OCI-LY7 (cell line): ENCODE measurements around the gene SRPRB. TPM values are rescaled to one million over a fixed set of nuclear protein-coding genes. Genes with fewer than 3 reads are reported as not detected.

ENCODE experiments used
- BruUV-seq: library from RNA; stranded (reverse); fragments of 400-500 nt; replicated peaks from 2 replicates; lab custom pipeline; 2021; lab: Mats Ljungman, UMichigan
- CTCF ChIA-PET: fragments of 300-600 bp; sonication (Branson Sonifier 250); formaldehyde crosslinking; loops from one replicate; lab custom pipeline; 2022; ENCODE audit warnings: antibody characterized with exemption; ENCODE audit not compliant: unreplicated experiment; lab: Charles Lee
- POLR2A ChIA-PET: fragments of 300-600 bp; sonication (Branson Sonifier 250); formaldehyde crosslinking; loops from one replicate; lab custom pipeline; 2022; ENCODE audit warnings: antibody characterized with exemption; lab: Charles Lee
- DNase-seq: peaks from one replicate; pipeline ENCODE4 v3.0.0-alpha.2; 2015; ENCODE audit warnings: low spot score
- H2AFZ ChIP-seq: fragments of 200-600 bp; sonication (generic), shearing (Covaris generic); 2 replicates; pipeline ENCODE4 v1.6.1; 2014; ENCODE audit warnings: mild to moderate bottlenecking, antibody characterized with exemption, low read length, moderate library complexity
- H3K27ac ChIP-seq: fragments of 200-600 bp; sonication (generic); 2 replicates; pipeline ENCODE4 v1.5.1; 2014; ENCODE audit warnings: mixed run types, low read depth, mild to moderate bottlenecking, moderate library complexity, low read length, inconsistent platforms; ENCODE audit not compliant: poor library complexity, severe bottlenecking
- H3K36me3 ChIP-seq: fragments of 200-600 bp; sonication (generic); 2 replicates; pipeline ENCODE4 v1.6.1; 2014; ENCODE audit warnings: mild to moderate bottlenecking, antibody characterized with exemption, low read length, moderate library complexity, mixed read lengths; ENCODE audit not compliant: insufficient read depth
- H3K4me1 ChIP-seq: fragments of 200-600 bp; sonication (generic); 2 replicates; pipeline ENCODE4 v1.5.1; 2014; ENCODE audit warnings: mild to moderate bottlenecking, low read length; ENCODE audit not compliant: insufficient read depth, poor library complexity, severe bottlenecking
- H3K4me2 ChIP-seq: fragments of 200-600 bp; sonication (generic); 2 replicates; pipeline ENCODE4 v1.6.1; 2014; ENCODE audit warnings: mild to moderate bottlenecking, low read length
- H3K4me3 ChIP-seq: fragments of 200-600 bp; sonication (generic); 2 replicates; pipeline ENCODE4 v1.5.1; 2014; ENCODE audit warnings: mild to moderate bottlenecking, low read depth, low read length; ENCODE audit not compliant: poor library complexity, severe bottlenecking
- H3K79me2 ChIP-seq: fragments of 200-600 bp; sonication (generic); 2 replicates; pipeline ENCODE4 v1.6.1; 2016; ENCODE audit warnings: low read depth, mild to moderate bottlenecking, low read length, moderate library complexity, mixed read lengths; ENCODE audit not compliant: insufficient read depth
- H3K9me2 ChIP-seq: fragments of 200-600 bp; sonication (generic); 2 replicates; pipeline ENCODE4 v1.6.1; 2016; ENCODE audit warnings: mild to moderate bottlenecking, low read length, mixed read lengths; ENCODE audit not compliant: insufficient read depth
- H3K9me3 ChIP-seq: fragments of 200-600 bp; sonication (generic); 2 replicates; pipeline ENCODE4 v1.6.1; 2014; ENCODE audit warnings: mild to moderate bottlenecking, mixed run types, low read length, mixed read lengths
- H4K20me1 ChIP-seq: fragments of 200-600 bp; sonication (generic); 2 replicates; pipeline ENCODE4 v1.6.1; 2014; ENCODE audit warnings: mild to moderate bottlenecking, antibody characterized with exemption, low read length, moderate library complexity, mixed read lengths; ENCODE audit not compliant: insufficient read depth
- EZH2phosphoT487 ChIP-seq: fragments of 200-600 bp; sonication (generic); IDR thresholded peaks from 2 replicates; pipeline ENCODE4 v1.6.1; 2018; ENCODE audit warnings: low read depth, borderline replicate concordance, mild to moderate bottlenecking, mixed run types, antibody characterized with exemption, low read length, moderate library complexity, mixed read lengths
- intact Hi-C: fragments of 100-400 bp; cut with micrococcal nuclease; formaldehyde crosslinking; loops from one replicate; pipeline ENCODE4 v1.10.0; 2022; ENCODE audit not compliant: unreplicated experiment
- total RNA-seq, 2 experiments: library from RNA; depleted of rRNA in 1 of 2; stranded (reverse); fragments of >200 nt in 1 of 2; shearing (Covaris generic) in 1 of 2; gene quantifications; 2 replicates each; pipeline ENCODE4 v1.2.3, GENCODE V29; 2014 to 2022
- TF ChIP-seq, protein P1 (sequence below): fragments of 200-600 bp; sonication (generic); conservative IDR thresholded peaks from 2 replicates; pipeline ENCODE4 v1.5.1; 2014; ENCODE audit warnings: mild to moderate bottlenecking, antibody characterized with exemption, low read length, moderate library complexity, mixed read lengths

Gene SRPRB
- total RNA-seq, 2 experiments from 2014 or later = 39.4 to 54.1 TPM

DNA sequence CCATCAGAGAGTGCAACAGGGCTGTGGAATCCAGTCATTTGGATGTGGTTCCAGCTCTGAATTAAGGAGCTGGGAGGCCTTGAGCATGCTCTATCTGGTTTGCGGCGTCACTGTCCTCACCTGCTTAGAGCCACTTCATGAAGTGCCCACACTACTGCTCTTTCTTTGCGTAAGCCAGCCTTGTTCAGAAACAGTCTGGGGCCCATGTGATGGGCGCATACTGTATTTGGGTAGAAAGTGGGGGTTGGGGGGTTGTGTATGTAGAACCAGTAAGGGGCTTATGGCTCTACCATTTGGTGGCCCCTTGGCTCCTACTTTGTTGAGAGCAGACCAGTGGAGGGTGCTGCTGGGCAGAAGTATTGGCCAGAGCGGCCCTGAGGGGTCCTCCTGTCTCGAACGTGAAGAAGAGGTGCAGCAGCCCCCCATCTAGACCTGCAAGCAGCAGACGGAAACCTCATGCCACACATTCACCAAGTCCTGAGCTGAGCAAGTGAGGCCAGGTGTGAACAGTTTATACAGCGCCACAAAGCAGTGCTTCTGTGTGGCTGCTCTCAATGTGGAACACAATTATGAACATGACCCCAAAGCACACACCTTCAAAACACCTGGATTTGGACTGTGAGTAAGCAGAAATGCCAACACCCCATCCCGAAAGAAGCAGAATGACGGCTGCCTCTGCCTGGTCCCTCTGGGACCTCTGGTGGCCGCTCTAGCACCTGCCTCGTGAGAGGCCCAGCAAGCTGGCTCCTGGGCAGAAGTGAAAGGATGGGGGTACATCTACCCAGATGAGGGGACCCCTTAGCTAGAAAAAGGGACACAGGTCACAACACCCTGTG, 26.6 kb downstream of the SRPRB start:
- CTCF ChIA-PET = no interaction called here

GRCh38 chr3:133832802-133833144, 27.2 kb downstream of the SRPRB start:
- Histone ChIP-seq H4K20me1 (no peaks in the 10 kb centered on the region), H3K79me2 (no peaks in the 10 kb centered on the region), H3K4me2 (no peak overlapping the region), H3K9me2 (no peaks in the 10 kb centered on the region), H2AFZ (no peak overlapping the region), H3K4me1 (no peaks in the 10 kb centered on the region), H3K4me3 (no peak overlapping the region), H3K9me3 (no peaks in the 10 kb centered on the region), H3K36me3 (no peaks in the 10 kb centered on the region), H3K27ac (no peak overlapping the region)
- intact Hi-C loops = no loop called here
- TF ChIP-seq EZH2phosphoT487 = no peak
- TF ChIP-seq, protein P1, sequence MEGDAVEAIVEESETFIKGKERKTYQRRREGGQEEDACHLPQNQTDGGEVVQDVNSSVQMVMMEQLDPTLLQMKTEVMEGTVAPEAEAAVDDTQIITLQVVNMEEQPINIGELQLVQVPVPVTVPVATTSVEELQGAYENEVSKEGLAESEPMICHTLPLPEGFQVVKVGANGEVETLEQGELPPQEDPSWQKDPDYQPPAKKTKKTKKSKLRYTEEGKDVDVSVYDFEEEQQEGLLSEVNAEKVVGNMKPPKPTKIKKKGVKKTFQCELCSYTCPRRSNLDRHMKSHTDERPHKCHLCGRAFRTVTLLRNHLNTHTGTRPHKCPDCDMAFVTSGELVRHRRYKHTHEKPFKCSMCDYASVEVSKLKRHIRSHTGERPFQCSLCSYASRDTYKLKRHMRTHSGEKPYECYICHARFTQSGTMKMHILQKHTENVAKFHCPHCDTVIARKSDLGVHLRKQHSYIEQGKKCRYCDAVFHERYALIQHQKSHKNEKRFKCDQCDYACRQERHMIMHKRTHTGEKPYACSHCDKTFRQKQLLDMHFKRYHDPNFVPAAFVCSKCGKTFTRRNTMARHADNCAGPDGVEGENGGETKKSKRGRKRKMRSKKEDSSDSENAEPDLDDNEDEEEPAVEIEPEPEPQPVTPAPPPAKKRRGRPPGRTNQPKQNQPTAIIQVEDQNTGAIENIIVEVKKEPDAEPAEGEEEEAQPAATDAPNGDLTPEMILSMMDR = no peak
- BruUV-seq = no TSS peak
- POLR2A ChIA-PET = no interaction called here
- DNase-seq = no peak
- CTCF ChIA-PET = no interaction called here

More for the DNA sequence above, 26.6 kb downstream of the SRPRB start:
- Histone ChIP-seq H3K4me1 (no peaks in the 10 kb centered on the region), H3K4me2 (no peak overlapping the region), H3K9me3 (no peaks in the 10 kb centered on the region), H3K4me3 (no peak overlapping the region), H3K79me2 (no peaks in the 10 kb centered on the region), H3K27ac (no peak overlapping the region), H3K36me3 (no peaks in the 10 kb centered on the region), H2AFZ (no peak overlapping the region), H3K9me2 (no peaks in the 10 kb centered on the region), H4K20me1 (no peaks in the 10 kb centered on the region)
- POLR2A ChIA-PET = no interaction called here
- peak; percentile 16 for DNase-seq
- no TSS peak for BruUV-seq
- TF ChIP-seq, protein P1 = 0 out of 2 replicates have a peak, but pooled peaks have one; percentile 30
- no peak for TF ChIP-seq EZH2phosphoT487
- intact Hi-C loops = no loop called here

GRCh38 chr3:133833267-133833666, 27.7 kb downstream of the SRPRB start:
- no TSS peak for BruUV-seq
- H3K9me2 ChIP-seq = no peaks in the 10 kb centered on the region
- intact Hi-C loops = no loop called here
- TF ChIP-seq, protein P1 = no peak
- no peak for TF ChIP-seq EZH2phosphoT487
- ChIA-PET CTCF (interaction anchor here (0.6 kb wide), 1 partner anchor 15 kb away, joined by 4 read pairs; no protein-coding TSS in a partner anchor), POLR2A (no interaction called here)
- H4K20me1 ChIP-seq = no peaks in the 10 kb centered on the region
- DNase-seq = no peak
- no peak overlapping the region for H2AFZ ChIP-seq
- H3K36me3 ChIP-seq = no peaks in the 10 kb centered on the region
- no peak overlapping the region for H3K27ac ChIP-seq
- H3K79me2 ChIP-seq = no peaks in the 10 kb centered on the region
- H3K4me1 ChIP-seq = no peaks in the 10 kb centered on the region
- no peaks in the 10 kb centered on the region for H3K9me3 ChIP-seq
- H3K4me3 ChIP-seq = no peak overlapping the region
- no peak overlapping the region for H3K4me2 ChIP-seq
